Measurements from ENCODE around the gene ADRM1. TPM values are rescaled to one million over a fixed set of nuclear protein-coding genes. Genes with fewer than 3 reads are reported as not detected.

Gene ADRM1
- total RNA-seq, 1 donor from 2014 or later, result 87.1 TPM

DNA sequence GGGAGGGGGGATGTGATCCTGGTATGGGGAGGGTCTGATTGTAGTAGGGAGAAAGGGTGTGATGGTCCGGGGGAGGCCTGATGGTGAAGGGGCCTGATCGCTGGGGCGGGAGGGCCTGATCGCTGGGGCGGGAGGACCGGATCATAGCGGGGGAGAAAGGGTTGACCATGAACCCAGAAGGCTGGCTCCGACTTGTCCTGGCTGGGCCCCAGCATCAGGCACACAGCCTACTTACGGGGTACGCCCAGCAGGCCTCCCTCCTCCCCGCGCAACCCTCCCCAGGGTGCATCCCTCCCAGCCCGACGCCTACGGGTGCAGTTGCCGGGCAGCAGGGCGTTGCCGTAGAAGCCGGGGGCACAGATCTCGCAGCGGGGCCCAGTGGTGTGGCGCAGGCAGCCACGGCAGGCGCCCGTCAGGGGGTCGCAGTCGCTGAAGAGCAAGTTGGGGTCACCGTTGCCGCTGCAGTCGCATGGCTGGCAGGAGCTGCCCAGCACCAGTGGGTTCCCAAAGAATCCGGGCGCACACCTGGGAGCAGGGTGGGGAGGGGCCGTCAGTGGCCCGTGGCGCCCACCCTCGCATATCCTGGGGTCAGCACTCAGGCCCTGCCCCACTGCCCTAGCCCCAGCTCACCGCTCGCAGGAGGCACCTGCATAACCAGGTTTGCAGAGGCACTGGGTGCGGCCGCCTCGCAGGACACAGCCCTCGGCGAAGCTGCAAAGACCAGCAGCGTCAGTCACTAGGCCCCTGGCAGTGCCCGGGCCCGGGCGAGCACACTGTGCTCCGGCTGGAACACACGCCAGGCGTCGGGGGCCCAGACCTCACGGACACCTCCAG lies 20.6 kb downstream of the ADRM1 start:
- DNase-seq (ENCODE audit: low spot score), result no peak

DNA sequence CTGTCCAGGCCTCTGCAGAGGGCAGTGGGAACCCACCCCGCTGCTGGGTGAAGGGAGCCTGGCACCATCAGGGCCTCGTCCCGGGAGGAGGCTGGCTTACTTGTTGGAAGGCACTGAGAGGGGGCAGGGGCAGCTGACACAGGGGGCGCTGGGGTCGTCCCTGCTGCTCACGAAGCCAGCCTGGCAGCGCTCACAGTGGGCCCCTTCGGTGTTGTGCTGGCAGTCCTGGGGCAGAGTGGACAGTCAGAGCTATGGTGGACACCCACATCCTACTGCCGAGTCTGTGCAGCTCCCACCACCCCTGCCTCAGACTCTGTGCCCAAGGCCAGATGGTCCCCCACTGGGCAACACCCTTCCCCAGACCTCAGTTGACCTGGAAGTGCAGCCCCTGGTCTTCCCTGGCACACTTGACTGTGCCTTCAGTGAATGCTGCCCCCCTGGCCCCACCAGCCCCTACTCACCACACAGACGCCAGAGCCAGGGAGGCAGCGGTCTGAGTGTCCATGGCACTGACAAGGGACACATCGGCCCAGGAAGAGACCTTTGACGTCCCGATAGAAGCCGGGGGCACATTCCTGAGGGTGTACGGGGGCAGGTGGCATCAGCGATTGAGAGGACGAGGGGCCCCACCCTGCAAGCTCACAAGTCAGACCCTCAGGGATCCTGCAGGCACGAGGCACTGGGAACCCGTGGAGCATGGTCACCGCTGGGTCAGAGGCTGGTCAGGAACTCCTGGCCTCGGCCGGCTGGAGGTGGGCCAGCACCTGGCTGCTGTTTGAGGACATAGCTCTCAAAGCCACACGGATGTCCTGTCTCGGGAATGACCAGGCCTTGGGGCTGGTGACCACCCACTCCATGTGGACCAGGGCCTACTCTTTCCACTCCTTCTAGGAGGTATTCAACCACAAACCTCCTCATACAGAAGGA lies 21.4 kb downstream of the ADRM1 start:
- DNase-seq (ENCODE audit: low spot score), result no peak

DNA sequence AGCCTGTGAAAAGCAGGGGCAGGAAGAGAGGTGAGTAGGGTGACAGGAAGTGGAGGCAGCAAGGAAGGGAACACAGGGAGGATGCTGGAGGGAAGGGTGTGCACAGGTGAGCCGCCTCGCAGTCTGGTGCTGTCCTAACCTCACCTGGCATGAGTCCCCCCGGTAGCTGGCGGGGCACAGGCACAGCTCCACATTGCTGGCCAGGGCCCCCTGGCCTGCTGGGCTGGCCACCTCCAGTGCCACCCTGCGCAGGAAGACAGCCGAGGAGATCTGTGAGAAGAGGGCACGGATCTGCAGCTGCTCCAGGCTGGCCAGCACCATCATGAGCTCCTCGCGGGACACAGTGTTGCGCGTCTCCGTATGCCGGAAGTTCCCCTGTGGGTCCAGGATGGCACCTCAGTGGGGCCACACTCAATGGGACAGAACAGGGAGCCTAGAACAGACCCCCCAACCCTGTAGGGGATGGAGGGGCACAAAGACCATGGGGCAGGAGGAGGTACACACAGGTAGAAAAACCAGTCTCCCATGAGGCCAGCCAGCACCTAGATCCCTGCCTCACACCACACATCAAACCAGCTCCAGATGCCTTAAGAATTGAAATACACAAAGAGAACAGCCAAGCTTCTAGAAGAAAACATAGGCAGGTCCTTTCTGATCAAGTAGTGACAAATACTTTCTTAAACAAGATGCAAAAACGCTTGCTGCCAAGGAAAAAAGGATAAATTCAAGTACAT lies 22.5 kb downstream of the ADRM1 start:
- DNase-seq (ENCODE audit: low spot score), result no peak

DNA sequence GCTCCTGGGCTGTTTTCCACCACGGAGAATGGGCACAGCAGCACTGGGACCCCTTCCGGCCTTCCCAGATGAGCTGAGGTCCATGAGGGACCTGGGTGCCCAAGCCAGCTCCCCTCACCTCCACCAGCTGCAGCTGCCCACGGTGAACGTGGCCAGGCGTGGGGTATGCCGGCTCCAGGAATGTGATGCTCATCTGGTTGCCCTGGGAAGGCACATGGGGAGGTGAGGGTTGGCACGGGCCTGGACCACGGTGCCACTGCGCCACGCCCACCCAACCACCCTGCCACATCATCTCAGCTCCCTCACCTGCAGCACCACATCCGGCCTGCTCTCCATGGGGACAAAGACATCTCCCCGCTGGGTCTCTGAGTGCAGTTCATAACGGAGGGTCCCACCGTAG lies 23.8 kb downstream of the ADRM1 start:
- DNase-seq (ENCODE audit: low spot score), result no peak

DNA sequence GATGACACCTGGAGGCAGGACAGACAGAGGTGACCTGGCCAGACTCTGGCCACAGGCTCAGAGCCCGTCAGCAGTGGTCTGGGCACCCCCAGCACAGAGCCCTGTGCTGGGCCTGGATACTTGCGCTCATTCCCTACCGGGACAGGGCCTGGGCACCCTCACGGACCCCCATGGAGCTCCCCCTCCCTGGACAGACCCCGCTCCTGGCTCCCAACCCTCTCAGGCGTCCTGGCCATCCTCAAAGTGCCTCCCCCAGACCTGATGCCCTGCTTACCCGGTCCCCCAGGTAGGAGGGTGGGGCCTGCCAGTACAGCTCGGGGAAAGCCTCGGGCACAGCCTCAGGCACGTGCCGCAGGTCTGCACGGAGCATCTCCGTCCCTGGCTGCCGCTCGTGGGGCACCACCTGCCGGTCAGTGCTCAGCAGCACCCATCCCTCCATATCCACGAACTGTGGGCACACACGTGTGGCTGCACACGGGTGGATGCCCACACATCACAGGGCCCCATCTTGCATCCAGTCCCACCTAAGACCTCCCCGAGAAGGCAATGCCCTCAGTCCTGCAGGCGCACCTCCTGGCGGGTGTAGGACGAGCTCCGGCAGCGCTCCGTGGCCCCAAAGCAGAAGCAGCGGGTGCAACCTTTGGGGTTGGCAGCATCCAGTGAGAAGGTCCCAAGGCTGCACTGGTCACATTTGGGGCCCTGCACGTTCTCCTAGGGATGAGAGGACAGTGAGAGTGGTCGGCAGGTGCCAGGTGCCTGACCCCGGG lies 24.3 kb downstream of the ADRM1 start:
- DNase-seq (ENCODE audit: low spot score), result no peak

DNA sequence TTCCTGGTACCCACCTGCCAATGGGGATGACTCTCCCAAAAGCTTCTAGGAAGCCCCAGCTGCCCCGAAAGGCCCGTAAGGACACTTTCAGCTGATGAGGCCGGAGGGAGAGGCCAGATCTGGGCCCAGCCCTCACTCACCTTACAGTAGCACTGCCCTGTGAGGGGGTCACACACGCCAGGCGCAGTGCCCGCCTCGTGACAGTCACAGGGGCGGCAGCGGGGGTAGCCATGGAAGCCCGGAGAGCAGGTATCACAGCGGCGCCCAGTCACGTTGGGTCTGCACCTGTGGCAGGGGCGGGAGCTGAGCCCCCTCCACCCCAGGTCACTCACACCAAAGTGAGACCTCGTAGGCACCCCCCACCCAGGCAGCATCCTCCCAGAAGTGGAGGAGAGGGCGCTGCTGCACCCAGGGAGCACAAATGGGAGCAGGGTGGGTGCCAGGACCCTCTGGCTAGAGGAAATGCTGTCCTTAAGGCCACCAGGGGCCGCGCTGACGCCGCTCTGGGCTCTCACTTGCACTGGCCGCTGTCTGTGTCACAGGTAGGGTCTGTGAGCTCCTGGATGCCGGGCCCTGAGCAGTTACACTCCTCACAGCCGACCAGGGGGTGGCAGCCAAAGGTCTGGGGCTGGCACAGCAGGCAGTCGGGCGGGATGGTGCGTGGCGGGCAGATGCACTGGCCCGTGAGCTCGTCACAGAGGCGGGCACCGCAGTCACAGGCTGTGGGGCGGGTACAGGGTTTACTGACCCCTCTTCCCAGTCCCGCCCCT lies 25.1 kb downstream of the ADRM1 start:
- DNase-seq (ENCODE audit: low spot score), result no peak

DNA sequence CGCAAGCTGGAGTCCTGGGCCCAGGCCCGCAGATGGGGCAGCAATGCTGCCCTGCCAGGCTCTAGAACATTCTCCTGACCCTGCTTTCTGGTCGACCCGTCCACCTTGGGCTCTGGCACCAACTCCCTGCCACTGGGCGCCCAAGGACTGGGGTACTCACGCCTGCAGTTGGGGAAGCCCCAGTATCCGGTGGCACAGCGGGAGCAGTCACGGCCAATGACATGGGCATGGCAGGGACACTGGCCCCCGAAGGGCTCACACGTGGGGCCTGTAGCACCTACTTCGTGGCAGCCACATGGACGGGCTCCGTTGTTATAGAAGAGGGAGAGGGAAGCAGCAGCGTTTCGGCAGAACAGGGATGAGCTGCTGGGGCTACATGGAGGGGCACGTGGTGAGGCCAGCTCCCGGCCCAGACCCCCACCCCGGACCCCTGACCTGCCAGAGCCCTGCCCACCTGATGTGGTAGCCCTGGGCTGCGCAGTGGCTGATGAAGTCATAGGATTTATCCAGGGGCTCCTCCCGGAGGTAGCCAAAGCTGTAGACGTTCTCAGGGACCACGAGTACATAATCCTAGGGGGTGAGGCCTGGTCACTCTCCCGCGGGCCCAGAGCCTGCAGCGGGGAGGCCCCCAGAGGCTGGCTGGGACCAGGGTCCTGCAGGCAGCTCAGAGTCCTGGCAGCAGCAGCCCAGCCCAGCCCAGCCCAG lies 26.0 kb downstream of the ADRM1 start:
- no peak for DNase-seq (ENCODE audit: low spot score)

DNA sequence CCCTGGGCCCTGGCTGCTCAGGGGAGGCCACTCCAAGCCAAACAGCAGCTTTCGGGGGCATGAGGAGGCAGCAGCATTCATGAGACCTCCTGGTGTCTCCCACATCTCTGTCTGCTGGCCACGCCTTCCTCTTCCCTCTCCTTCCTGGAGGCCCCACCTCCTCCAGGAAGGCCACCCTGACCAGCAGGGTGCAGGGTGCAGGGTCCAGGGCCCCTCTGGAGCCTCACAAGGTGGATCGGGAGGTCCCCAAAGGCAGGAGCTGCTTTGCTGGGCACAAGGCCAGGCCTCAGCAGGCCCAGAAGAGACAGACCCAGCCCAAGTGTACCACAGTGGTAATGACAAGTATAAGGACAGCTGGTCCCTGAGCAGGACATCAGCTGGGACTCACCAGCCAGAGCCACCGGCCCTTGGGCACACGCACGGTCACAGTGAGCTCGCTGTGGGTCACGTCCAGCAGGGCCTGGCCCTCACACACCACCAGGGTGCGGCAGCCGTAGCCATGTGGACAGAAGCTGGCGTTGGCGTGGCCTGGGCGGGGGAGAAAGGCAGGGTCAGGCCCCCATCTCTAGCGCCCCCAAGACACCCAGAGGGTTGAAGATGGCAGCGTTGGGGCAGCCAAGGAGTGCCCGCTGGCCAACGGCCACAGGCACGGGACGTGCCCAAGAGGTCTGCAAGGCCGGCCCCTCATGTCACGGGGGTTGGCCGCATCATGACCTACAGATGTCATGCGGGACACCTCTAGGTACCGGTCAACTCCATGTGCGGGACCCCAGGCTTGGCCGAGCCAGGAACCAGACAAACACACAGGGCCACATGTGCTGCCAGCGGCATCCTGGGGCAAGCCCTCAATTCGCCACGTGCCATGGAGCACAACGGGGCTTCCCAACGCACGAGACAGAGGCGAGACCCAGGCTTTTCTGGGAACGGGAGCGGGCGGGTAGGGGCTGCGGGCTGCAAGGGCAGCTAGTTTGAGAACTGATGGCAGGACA lies 26.9 kb downstream of the ADRM1 start:
- no peak for DNase-seq (ENCODE audit: low spot score)

DNA sequence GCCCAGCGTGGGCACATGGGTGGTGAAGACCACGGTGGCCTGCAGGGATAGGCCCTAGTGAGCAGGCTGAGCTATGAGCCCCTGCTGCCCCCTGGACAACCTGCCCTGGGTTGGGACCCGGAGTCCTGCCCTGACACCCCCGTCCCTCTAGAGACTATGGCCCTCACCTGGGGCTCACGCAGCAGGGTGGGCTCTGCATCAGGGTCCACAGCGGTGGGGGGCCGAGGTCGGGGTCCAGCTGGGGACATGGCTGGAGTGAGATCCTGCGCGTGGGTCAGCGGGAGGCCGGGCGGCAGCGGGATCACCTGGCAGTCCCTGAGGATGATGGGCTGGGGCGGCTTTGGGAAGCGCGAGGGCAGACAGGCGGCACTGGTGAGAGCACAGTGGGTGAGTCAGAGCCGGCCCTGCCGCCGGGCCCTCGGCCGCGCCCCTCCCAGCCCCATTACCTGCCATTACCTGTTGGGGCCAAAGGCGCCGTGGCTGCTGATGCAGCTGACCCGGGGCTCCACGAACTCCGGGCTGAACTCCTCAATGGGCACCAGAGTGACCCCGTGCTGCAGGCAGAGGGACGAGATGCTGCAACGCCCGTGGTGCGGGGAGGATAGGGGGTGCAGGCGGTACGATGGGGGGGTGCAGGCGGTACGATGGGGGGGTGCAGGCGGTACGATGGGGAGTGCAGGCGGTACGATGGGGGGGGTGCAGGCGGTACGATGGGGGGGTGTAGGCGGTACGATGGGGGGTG lies 27.9 kb downstream of the ADRM1 start:
- DNase-seq (ENCODE audit: low spot score), result no peak

DNA sequence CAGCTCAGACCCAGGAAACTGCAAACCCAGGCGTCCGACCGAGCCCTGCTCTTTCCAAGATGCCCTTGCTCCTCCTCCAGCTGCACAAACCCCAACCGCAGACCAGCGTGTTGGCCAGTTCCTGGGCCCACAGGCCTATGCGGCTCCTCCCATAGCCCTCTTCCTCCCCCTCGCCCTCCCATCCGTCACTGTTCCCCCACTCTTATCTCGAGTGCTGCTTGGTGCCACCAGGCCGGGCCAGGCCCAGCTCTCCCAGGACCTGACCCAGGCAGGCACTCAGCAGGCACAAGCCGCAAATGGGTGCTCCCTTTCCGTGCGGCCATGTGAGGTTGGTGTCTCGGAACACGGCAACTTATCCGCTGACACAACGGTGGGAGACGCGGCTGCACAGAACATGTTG lies 28.6 kb downstream of the ADRM1 start:
- no peak for DNase-seq (ENCODE audit: low spot score)

DNA sequence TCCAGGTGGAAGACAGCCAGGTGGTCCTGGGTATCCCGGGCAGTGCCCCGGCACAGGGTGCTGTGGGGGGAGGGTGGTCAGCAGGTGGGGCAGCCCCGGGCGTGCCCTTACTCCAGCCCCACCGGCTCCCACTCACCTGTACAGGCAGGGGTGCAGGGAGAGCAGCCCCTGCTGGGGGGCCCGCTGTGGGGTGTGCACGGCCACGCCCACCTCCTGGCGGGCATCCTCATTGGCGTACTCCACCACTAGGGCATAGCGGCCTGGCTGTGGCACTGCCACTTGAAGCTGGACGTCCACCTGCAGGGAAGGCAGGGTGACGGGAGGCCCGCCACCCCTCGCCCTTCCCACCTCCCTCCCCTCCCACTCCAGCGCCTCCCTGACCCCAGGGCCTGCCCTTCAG lies 29.6 kb downstream of the ADRM1 start:
- DNase-seq (ENCODE audit: low spot score), result no peak

DNA sequence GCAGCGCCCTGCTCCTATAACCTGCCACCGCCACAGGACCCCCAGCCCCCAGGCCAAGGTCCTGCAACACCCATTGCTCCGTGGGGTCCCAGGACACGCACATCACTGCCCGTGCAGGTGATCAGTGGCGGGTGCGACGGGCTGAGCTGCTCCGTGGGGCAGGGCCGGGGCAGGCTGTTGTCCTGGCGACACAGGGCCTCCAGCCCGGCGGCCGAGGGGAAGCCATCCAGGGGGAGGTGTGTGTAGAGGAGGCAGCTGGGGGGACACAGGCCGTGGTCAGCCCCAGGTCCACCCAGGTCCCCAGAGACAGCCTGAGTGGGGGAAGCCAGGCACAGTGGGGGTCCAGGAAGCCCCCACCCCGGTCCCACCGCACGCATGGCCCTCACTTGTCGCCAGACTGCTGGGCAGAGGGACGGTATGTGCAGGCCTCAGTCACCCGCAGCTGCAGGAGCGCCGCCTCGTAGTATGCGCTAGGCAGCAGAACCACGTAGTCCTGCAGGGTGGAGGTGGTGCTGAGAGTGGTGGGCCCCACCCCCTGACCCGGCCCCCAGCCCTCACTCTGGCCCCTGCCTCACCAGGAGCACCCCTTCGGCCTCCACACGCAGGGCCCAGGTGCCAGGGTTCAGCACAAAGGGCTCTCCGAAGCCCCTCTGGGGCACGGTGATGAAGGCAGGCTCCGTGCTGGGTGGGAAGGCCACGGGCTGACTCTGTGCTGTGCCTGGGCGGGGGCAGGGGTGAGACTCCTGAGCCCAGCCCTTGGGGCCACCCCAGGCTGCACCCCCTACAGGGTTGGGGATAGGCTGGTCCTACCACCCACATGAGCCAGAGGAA lies 30.4 kb downstream of the ADRM1 start:
- DNase-seq (ENCODE audit: low spot score), result no peak

DNA sequence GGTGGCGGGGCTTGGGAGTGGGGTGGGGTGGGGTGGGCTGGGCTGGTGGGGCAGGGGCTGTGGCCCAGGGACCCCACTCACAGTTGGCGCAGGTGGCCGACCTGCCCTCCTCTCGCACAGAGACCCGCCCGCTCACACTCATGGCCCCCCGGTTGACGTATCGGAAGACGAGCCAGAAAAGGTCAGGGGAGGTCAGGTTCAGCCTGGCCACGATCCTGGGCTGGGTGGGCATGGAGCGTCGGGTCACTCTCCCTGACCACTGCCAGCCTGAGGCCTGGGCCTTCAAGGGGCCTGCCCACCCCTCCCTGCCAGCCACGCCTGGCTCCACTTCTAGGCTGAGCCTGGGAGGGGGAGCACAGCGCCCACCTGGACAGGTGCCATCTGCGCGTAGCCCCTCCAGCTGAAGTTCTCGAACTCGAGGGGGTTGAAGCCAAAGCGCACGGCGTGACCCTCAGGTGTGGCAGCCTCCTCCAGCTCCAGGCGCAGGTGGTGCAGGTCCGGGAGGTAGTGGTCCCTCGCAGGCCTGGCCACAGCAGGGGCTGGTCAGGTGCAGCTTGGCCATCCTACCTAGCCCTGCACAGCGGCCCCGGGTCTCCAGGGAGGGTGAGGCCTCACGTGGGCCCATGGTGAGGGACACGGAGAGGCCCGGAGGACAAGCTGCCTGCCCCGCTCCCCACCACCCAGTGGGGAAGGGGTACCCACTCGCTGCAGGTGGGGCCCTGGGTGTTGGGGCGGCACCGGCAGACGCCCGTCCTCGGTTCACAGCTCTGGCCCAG lies 31.2 kb downstream of the ADRM1 start:
- DNase-seq (ENCODE audit: low spot score), result no peak

DNA sequence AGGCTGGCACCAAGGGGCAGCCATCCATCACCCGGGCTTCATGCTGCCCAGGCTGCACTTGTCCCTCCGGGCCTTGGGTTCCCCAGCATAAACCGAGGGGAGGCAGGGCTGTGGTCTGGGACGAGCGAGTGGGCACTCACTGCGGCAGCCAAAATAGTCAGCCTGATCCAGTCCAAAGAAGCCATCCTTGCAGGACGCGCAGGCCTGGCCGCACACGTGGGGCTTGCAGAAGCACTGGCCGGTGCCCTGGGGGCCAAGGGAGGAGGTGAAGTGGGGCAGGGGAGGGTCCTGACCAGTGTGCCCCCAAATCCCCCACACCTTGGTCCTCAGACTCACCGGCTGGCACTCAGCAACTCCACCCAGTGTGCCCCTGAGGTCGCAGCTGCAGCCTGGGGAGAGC lies 32.1 kb downstream of the ADRM1 start:
- no peak for DNase-seq (ENCODE audit: low spot score)

DNA sequence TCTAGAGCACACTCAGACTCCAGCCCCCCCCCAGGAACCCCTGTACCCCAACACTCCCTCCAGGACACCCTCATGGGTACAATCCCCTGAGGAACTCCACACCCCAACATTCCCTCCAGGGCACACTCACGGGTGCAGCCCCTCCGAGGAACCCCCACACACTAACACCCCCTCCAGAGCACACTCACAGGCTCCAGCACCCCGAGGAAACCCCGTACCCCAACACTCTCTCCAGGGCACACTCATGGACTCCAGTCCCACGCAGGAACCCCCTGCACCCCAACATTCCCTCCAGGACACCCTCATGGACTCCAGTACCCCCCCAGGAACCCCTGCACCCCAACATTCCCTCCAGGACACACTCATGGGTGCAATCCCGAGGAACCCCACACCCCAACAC lies 32.7 kb downstream of the ADRM1 start:
- DNase-seq (ENCODE audit: low spot score), result no peak

DNA sequence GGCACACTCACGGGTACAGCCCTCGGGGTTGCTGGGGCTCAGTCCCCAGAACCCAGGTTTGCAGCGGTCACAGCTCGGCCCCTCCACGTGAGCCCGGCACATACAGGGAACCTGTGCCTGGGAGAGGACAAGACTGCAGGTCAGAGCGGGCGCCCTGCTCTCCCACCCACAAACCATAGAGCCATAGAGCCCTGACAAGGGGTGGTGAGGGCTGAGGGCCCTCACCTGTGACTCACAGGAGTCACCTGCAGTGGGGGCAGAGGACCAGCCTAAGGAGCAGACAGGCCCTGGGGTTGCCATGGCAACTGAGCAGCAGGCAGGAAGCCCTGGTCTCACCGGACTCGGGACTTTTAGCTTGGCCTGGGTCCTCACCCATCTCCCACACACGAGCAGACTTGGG lies 33.5 kb downstream of the ADRM1 start:
- DNase-seq (ENCODE audit: low spot score), result no peak
